NCI-H2227 (cell line): ENCODE measurements around the gene SLC17A2.
A peak's percentile ranks its signal among the peaks of the same experiment; 100 is the strongest.

ENCODE experiments used
- DNase-seq: peaks from one replicate; lab custom pipeline; 2025; ENCODE audit not compliant: unreplicated experiment; lab: John Stamatoyannopoulos, UW

The SLC17A2 gene

GRCh38 chr6:25921525-25922203, 8.8 kb downstream of the SLC17A2 start:
- no peak for DNase-seq

GRCh38 chr6:25919657-25920056, 10.8 kb downstream of the SLC17A2 start:
- DNase-seq: no peak

- no peak for DNase-seq
Observed at GRCh38 chr6:25918083-25918683, 12.3 kb downstream of the SLC17A2 start.

- DNase-seq: no peak
Observed at GRCh38 chr6:25916789-25917490, 13.6 kb downstream of the SLC17A2 start.

- no peak for DNase-seq
Observed at GRCh38 chr6:25916330-25916729, 14.2 kb downstream of the SLC17A2 start.

GRCh38 chr6:25913741-25914140, 16.8 kb downstream of the SLC17A2 start:
- no peak for DNase-seq

GRCh38 chr6:25911351-25911750, 19.1 kb downstream of the SLC17A2 start:
- no peak for DNase-seq

GRCh38 chr6:25907475-25908014, 22.9 kb downstream of the SLC17A2 start:
- no peak for DNase-seq

GRCh38 chr6:25903467-25904099, 26.9 kb downstream of the SLC17A2 start:
- DNase-seq: no peak

GRCh38 chr6:25902071-25902470, 28.4 kb downstream of the SLC17A2 start:
- no peak for DNase-seq

GRCh38 chr6:25900843-25901242, 29.6 kb downstream of the SLC17A2 start:
- DNase-seq: no peak

- DNase-seq: no peak
Observed at GRCh38 chr6:25899580-25900408, 30.7 kb downstream of the SLC17A2 start.

- no peak for DNase-seq
Observed at GRCh38 chr6:25899123-25899522, 31.4 kb downstream of the SLC17A2 start.

- DNase-seq: no peak
Observed at GRCh38 chr6:25898289-25898977, 32.1 kb downstream of the SLC17A2 start.

- DNase-seq: no peak
Observed at GRCh38 chr6:25896252-25896651, 34.2 kb downstream of the SLC17A2 start.

GRCh38 chr6:25895771-25896170, 34.7 kb downstream of the SLC17A2 start:
- DNase-seq: no peak

GRCh38 chr6:25893778-25894177, 36.7 kb downstream of the SLC17A2 start:
- no peak for DNase-seq

GRCh38 chr6:25892877-25893276, 37.6 kb downstream of the SLC17A2 start:
- DNase-seq: no peak

GRCh38 chr6:25889877-25890853, 40.3 kb downstream of the SLC17A2 start:
- DNase-seq: peak; percentile 78
